Neural cell (in vitro differentiated cells): ENCODE data around the gene ARHGDIB. TPM values are rescaled to one million over a fixed set of nuclear protein-coding genes. Genes with fewer than 3 reads are reported as not detected.

Source experiments
- H2AFZ ChIP-seq: fragments of 200-600, 300-800 bp; sonication (generic), shearing (Covaris generic); 2 replicates; pipeline ENCODE4 v1.6.0; 2014; ENCODE audit warnings: low read depth, mild to moderate bottlenecking, antibody characterized with exemption, low read length, moderate library complexity
- H3F3A ChIP-seq: fragments of 200-600 bp; shearing (Covaris generic); 2 replicates; pipeline ENCODE4 v1.6.1; 2016; ENCODE audit warnings: mild to moderate bottlenecking, moderate library complexity, mixed read lengths, antibody characterized with exemption, low read length; ENCODE audit not compliant: insufficient read depth, poor library complexity, severe bottlenecking
- H3K27ac ChIP-seq: fragments of 200-600, 300-800 bp; sonication (generic), shearing (Covaris generic); 2 replicates; pipeline ENCODE4 v1.5.1; 2014; ENCODE audit warnings: mild to moderate bottlenecking, low read length, moderate library complexity
- H3K27me3 ChIP-seq: fragments of 300-800, 200-600 bp; sonication (generic), shearing (Covaris generic); 2 replicates; pipeline ENCODE4 v1.6.0; 2014; ENCODE audit warnings: mild to moderate bottlenecking, low read depth, low read length, moderate library complexity; ENCODE audit not compliant: insufficient read depth
- H3K36me3 ChIP-seq: fragments of 300-800, 200-600 bp; sonication (generic), shearing (Covaris generic); 2 replicates; pipeline ENCODE4 v1.5.1; 2014; ENCODE audit warnings: mild to moderate bottlenecking, antibody characterized with exemption, low read length, moderate library complexity; ENCODE audit not compliant: insufficient read depth
- H3K4me2 ChIP-seq: fragments of 300-800, 200-600 bp; sonication (generic), shearing (Covaris generic); 2 replicates; pipeline ENCODE4 v1.6.0; 2014; ENCODE audit warnings: mild to moderate bottlenecking, low read length
- H3K4me3 ChIP-seq: fragments of 300-800, 200-600 bp; sonication (generic), shearing (Covaris generic); 2 replicates; pipeline ENCODE4 v1.5.1; 2014; ENCODE audit warnings: mild to moderate bottlenecking, low read length, moderate library complexity
- H3K79me2 ChIP-seq: fragments of 200-600 bp; shearing (Covaris generic); replicated peaks from 2 replicates; pipeline ENCODE4 v1.6.0; 2014; ENCODE audit warnings: mild to moderate bottlenecking, low read length, moderate library complexity; ENCODE audit not compliant: insufficient read depth
- H3K9ac ChIP-seq: fragments of 300-800, 200-600 bp; sonication (generic), shearing (Covaris generic); 2 replicates; pipeline ENCODE4 v1.6.1; 2016; ENCODE audit warnings: mild to moderate bottlenecking, low read length, mixed read lengths
- H3K9me2 ChIP-seq: fragments of 200-600 bp; shearing (Covaris generic); 2 replicates; pipeline ENCODE4 v1.6.1; 2016; ENCODE audit warnings: mild to moderate bottlenecking, low read length, mixed read lengths; ENCODE audit not compliant: insufficient read depth
- H3K9me3 ChIP-seq: fragments of 200-600, 300-800 bp; sonication (generic), shearing (Covaris generic); 2 replicates; pipeline ENCODE4 v1.6.1; 2016; ENCODE audit warnings: mild to moderate bottlenecking, mixed run types, low read length, moderate library complexity, mixed read lengths
- H4K20me1 ChIP-seq: fragments of 200-600 bp; shearing (Covaris generic); 2 replicates; pipeline ENCODE4 v1.6.1; 2016; ENCODE audit warnings: mild to moderate bottlenecking, mixed run types; ENCODE audit not compliant: insufficient read depth
- EP300 ChIP-seq: fragments of 450-650 bp; conservative IDR thresholded peaks from 2 replicates; pipeline ENCODE4 v1.6.1; 2014; ENCODE audit warnings: antibody characterized with exemption, mild to moderate bottlenecking, moderate library complexity; ENCODE audit not compliant: poor library complexity, severe bottlenecking
- EZH2 ChIP-seq: fragments of 200-600, 300-800 bp; shearing (Covaris generic), sonication (generic); IDR thresholded peaks from 2 replicates; pipeline ENCODE4 v1.6.1; 2014; ENCODE audit warnings: antibody characterized with exemption, low read length, borderline replicate concordance, mild to moderate bottlenecking; ENCODE audit not compliant: insufficient read depth, poor library complexity, severe bottlenecking
- MXI1 ChIP-seq: fragments of 450-650 bp; conservative IDR thresholded peaks from 2 replicates; pipeline ENCODE4 v1.6.1; 2014; ENCODE audit warnings: antibody characterized with exemption, mild to moderate bottlenecking; ENCODE audit not compliant: poor library complexity, severe bottlenecking
- POLR2AphosphoS5 ChIP-seq: IDR thresholded peaks from 2 replicates; pipeline ENCODE4 v1.6.1; 2012
- RAD21 ChIP-seq: fragments of 450-650 bp; conservative IDR thresholded peaks from 2 replicates; pipeline ENCODE4 v1.6.1; 2014; ENCODE audit warnings: antibody characterized with exemption, mild to moderate bottlenecking, moderate library complexity
- SMC3 ChIP-seq: fragments of 450-650 bp; conservative IDR thresholded peaks from 2 replicates; pipeline ENCODE4 v1.6.1; 2014; ENCODE audit warnings: antibody characterized with exemption, mild to moderate bottlenecking, moderate library complexity; ENCODE audit not compliant: poor library complexity
- TAF1 ChIP-seq: IDR thresholded peaks from 2 replicates; pipeline ENCODE4 v1.6.1; 2012; ENCODE audit warnings: low read depth
- polyA plus RNA-seq: library from polyadenylated mRNA; depleted of rRNA; stranded (reverse); fragments of >200 nt; gene quantifications from 2 replicates; pipeline ENCODE4 v1.2.3, GENCODE V29; 2014
- TF ChIP-seq, protein P1 (sequence below): IDR thresholded peaks from 2 replicates; pipeline ENCODE4 v1.6.1; 2012; ENCODE audit warnings: borderline replicate concordance
- TF ChIP-seq, protein P2 (sequence below): fragments of 450-650 bp; IDR thresholded peaks from 2 replicates; pipeline ENCODE4 v1.5.1; 2014; ENCODE audit warnings: antibody characterized with exemption, mild to moderate bottlenecking, moderate library complexity; ENCODE audit not compliant: poor library complexity, severe bottlenecking

Gene ARHGDIB
- polyA plus RNA-seq, 1 donor from 2014 or later = 7.7 TPM

DNA sequence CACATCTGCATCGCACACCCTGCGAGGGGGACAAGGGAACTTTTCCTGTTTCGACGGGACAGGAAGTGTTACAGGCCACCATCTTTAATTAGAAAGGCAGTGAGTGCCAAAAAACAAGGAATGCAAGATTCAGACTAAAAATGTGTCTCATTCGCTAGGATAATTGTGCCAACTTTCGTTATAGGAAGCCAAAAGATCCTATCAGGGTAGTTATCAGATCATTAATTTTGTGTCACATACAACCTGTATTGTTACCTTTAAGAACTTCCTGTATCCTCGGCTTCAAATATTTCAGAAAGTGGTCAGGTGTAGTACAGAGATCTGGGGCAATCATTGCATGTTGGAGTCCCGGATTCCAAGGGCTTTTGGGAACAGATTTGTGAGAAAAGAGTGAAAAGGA lies 56.5 kb downstream of the ARHGDIB start:
- Histone ChIP-seq H3K79me2 (no peaks in the 10 kb centered on the region), H3K9ac (no peak overlapping the region), H3K4me3 (no peak overlapping the region), H3F3A (no peaks in the 10 kb centered on the region), H3K27me3 (no peaks in the 10 kb centered on the region), H3K27ac (no peak overlapping the region), H2AFZ (no peak overlapping the region), H3K36me3 (no peaks in the 10 kb centered on the region), H3K4me2 (no peak overlapping the region), H3K9me2 (no peaks in the 10 kb centered on the region), H3K9me3 (no peaks in the 10 kb centered on the region), H4K20me1 (no peaks in the 10 kb centered on the region)
- TF ChIP-seq EP300 (no peak), POLR2AphosphoS5 (no peak), MXI1 (no peak), SMC3 (no peak), TAF1 (no peak), RAD21 (no peak), EZH2 (no peak)
- TF ChIP-seq, protein P1, sequence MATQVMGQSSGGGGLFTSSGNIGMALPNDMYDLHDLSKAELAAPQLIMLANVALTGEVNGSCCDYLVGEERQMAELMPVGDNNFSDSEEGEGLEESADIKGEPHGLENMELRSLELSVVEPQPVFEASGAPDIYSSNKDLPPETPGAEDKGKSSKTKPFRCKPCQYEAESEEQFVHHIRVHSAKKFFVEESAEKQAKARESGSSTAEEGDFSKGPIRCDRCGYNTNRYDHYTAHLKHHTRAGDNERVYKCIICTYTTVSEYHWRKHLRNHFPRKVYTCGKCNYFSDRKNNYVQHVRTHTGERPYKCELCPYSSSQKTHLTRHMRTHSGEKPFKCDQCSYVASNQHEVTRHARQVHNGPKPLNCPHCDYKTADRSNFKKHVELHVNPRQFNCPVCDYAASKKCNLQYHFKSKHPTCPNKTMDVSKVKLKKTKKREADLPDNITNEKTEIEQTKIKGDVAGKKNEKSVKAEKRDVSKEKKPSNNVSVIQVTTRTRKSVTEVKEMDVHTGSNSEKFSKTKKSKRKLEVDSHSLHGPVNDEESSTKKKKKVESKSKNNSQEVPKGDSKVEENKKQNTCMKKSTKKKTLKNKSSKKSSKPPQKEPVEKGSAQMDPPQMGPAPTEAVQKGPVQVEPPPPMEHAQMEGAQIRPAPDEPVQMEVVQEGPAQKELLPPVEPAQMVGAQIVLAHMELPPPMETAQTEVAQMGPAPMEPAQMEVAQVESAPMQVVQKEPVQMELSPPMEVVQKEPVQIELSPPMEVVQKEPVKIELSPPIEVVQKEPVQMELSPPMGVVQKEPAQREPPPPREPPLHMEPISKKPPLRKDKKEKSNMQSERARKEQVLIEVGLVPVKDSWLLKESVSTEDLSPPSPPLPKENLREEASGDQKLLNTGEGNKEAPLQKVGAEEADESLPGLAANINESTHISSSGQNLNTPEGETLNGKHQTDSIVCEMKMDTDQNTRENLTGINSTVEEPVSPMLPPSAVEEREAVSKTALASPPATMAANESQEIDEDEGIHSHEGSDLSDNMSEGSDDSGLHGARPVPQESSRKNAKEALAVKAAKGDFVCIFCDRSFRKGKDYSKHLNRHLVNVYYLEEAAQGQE = no peak
- TF ChIP-seq, protein P2, sequence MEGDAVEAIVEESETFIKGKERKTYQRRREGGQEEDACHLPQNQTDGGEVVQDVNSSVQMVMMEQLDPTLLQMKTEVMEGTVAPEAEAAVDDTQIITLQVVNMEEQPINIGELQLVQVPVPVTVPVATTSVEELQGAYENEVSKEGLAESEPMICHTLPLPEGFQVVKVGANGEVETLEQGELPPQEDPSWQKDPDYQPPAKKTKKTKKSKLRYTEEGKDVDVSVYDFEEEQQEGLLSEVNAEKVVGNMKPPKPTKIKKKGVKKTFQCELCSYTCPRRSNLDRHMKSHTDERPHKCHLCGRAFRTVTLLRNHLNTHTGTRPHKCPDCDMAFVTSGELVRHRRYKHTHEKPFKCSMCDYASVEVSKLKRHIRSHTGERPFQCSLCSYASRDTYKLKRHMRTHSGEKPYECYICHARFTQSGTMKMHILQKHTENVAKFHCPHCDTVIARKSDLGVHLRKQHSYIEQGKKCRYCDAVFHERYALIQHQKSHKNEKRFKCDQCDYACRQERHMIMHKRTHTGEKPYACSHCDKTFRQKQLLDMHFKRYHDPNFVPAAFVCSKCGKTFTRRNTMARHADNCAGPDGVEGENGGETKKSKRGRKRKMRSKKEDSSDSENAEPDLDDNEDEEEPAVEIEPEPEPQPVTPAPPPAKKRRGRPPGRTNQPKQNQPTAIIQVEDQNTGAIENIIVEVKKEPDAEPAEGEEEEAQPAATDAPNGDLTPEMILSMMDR = no peak

DNA sequence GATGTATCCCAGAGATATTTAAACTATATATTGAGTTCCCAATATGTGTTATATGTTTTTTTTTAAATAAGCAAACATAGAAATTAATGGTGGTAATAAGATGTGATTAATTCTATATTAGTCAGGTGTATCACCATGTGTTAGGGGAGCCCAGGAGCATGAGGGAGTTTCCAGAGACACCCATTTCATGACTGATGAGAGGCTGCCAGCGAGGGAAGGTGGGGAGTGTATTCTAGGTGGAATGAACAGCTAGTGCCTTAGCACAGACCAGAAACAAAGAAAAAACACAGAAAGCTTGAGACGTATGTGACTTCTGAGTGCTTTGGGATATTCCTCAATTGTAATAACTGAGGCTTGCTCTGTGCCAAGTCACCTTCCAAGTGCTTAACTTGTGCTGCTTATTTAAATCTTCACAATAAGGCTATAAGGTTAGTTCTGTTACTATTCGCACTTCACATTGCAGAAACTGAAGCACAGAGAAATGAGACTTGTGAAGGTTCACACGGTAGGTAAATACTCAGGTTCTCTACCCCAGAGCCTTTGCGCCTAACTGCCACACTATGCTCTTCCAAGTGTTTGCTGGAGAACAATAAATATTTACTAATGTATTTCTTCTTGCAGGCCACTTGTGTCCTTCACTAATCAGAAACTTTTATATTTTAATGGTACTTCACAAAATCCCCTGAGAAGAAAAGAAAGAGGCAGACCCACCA lies 57.9 kb downstream of the ARHGDIB start:
- TF ChIP-seq, protein P1 = no peak
- no peak for TF ChIP-seq TAF1
- TF ChIP-seq POLR2AphosphoS5 = no peak
- no peak for TF ChIP-seq EP300
- TF ChIP-seq, protein P2 = no peak
- TF ChIP-seq SMC3 = no peak
- no peak for TF ChIP-seq EZH2
- no peak for TF ChIP-seq RAD21

More for the DNA sequence above, 57.9 kb downstream of the ARHGDIB start:
- Histone ChIP-seq H3K36me3 (no peaks in the 10 kb centered on the region), H3K4me3 (no peak overlapping the region), H2AFZ (no peak overlapping the region), H3K9ac (no peak overlapping the region), H3K9me2 (no peaks in the 10 kb centered on the region), H4K20me1 (no peaks in the 10 kb centered on the region), H3K9me3 (no peaks in the 10 kb centered on the region), H3K4me2 (no peak overlapping the region), H3K27ac (no peak overlapping the region), H3K27me3 (no peaks in the 10 kb centered on the region), H3K79me2 (no peaks in the 10 kb centered on the region), H3F3A (no peaks in the 10 kb centered on the region)
